NCI-H2081 (cell line): ENCODE measurements around the gene SMPD2.
A peak's percentile ranks its signal among the peaks of the same experiment; 100 is the strongest.

Source experiments
- DNase-seq, 2 experiments: peaks; one replicate each; lab custom pipeline; 2025; lab: John Stamatoyannopoulos, UW

Gene SMPD2, protein sequence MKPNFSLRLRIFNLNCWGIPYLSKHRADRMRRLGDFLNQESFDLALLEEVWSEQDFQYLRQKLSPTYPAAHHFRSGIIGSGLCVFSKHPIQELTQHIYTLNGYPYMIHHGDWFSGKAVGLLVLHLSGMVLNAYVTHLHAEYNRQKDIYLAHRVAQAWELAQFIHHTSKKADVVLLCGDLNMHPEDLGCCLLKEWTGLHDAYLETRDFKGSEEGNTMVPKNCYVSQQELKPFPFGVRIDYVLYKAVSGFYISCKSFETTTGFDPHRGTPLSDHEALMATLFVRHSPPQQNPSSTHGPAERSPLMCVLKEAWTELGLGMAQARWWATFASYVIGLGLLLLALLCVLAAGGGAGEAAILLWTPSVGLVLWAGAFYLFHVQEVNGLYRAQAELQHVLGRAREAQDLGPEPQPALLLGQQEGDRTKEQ

DNA sequence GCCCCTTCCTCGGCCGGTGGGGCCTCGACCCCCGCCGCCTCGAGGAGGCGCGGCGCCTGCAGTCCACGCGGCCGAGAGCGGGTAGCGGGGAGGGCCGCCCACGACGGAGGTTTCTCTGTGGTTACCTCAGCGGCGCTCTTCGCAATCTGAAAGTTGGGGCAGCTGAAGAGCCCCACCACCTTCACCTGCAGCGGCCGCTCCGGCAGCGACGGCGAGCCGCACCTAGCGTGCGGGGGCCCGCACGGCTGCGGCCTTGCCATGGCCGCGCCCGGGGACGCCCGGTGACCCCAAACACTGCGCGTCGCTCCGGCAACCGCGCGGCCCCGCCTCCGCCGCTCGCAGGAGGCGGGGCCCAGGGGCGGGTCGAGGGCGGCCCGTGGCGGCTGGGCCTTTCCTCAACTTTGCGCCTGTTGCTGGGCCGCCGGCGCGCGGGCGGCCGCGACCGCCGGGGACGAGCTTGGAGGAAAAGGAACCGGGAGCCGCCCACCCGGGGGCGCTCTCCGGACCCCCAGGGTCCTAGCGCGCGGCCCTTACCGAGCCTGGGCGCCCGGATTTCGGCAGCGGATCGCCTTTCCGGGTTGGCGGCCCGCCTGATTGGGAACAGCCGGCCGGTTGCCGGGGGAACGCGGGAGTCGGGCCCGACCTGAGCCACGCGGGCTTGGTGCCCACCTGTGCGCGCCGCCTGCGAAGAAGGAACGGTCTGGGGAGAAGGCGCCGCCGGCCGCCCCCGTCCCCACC is at the start of gene SMPD2, which contains the start of gene PPIL6:
SMPD2 (plus strand) TSS at position 394 of the 738 bp plus-strand sequence. CDS start 398 bp downstream, outside the sequence.
PPIL6 (minus strand) TSS at position 298 of the 738 bp plus-strand sequence; CDS start at position 260, 38 bp downstream.
- DNase-seq = peak; percentile 40 to 55

DNA sequence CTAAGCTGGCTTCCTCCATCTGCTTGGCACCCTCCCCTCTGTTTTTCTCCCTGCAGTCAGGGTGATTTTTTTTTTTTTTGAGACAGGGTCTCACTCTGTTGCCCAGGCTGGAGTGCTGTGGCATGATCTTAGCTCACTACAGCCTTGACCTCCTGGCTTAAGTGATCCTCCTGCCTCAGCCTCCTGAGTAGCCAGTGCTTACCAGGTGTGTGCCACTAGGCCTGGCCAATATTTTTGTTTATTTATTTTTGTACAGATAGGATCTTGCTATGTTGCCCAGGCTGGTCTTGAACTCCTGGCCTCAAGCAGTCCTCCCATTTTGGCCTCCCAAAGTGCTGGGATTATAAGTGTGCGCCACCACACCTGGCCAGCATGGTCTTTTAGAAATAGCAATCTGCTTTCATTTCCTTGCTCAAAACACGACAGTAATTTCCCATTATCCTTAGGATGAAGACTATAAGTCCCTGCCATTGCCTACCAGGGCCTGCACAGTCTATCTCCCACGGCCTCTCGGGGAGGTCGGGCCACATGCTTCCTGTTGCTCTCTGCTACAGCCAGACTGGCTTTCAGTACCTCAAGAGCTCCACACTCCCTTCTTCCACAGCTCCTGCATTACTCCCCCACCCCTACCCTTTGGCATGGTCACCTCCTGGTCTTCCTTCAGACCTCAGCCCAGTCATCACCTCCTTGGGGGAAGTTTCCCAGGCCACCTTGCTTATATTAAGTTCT is 47.2 kb upstream of the SMPD2 start:
- no peak for DNase-seq

DNA sequence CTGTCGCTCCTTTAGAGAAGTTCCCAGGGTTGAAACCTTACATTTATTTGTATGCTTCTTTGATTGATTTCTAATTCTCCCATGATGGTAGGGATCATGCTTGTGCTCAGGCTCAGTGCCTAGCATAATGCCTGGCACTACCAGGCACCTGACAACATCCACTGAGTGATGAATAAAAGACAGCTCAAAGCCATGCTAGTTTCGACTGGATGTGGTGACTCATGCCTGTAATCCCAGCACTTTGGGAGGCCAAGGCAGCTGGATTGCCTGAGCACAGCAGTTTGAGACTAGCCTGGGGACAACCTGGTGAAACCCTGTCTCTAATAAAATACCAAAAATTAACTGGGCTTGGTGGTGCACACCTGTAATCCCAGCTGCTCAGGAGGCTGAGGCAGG is 46.6 kb upstream of the SMPD2 start:
- DNase-seq = no peak

DNA sequence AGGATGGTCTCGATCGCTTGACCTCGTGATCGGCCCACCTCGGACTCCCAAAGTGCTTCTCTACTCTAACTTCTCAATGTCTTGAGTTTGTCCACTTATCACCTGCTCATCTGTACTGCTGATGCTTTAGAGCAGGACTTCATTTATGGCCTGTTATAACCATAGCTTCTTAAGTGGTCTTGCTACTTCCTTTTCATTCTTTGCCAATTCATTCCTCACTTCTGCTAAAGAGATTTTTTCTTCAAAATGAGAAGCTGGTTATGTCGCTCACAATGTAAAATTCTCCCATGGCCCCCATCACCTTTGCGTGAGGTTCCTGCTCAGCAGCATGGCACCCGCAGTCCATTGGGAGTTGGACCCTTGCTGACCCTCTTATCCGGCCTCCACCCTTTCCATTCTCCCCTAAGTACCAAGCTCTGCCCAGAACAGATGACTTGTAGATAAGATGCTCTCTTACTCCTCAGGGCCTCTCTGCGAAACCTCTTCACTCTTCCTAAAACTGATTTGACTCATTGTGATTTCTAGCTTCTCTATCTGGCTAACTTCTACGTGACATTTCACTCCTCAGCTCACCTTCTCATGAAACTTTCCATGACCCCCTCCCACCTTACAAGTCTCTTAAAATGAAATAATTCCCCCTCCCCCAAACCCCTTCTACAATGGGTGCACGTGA is 44.3 kb upstream of the SMPD2 start:
- no peak for DNase-seq

DNA sequence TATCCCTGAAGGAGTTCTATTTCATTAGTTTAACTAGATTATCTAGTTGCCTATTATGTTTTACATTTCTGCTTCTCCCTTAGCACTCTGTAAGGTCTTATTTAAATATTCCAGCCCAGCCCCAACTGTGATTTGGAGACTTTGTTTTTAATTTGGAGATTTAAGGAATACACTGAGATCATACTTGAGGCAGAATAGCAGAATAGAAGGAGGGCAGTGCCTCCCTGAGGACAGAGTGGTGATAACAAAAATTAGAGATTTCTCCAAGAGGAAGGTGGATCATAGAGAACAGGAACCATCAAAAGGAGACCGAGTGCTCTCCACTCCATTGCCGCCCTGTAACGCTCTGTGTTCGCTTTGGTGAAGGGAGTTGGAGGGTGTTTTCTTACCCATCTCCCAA is 43.5 kb upstream of the SMPD2 start:
- DNase-seq = peak in 1 of 2 experiments; percentile 0

DNA sequence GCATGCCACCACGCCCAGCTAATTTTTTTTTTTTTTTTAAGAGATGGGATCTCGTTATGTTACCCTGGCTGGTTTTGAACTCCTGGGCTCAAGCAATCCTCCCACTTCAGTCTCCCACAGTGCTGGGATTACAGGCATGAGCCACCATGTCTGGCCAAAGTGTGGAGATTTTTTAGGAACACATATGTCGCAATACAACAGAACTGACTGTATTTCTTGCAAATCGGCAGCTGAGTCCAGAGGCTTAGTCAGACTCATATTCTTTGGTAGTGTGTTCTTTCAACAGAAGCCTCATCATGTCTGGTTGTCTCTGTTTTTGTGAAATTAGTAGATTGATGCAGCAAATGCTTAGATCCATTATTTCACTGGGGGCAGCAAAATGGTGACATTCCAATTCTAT is 34.3 kb upstream of the SMPD2 start:
- no peak for DNase-seq

- no peak for DNase-seq
These were observed 29.5 kb upstream of the SMPD2 start for GRCh38 chr6:109411034-109411433.

GRCh38 chr6:109417646-109418045 is 22.9 kb upstream of the SMPD2 start:
- DNase-seq = no peak

GRCh38 chr6:109420751-109421150 is 19.8 kb upstream of the SMPD2 start:
- no peak for DNase-seq

GRCh38 chr6:109421184-109421583 is 19.3 kb upstream of the SMPD2 start:
- DNase-seq = no peak

- no peak for DNase-seq
These were observed 15.6 kb upstream of the SMPD2 start for GRCh38 chr6:109424946-109425345.

- no peak for DNase-seq
These were observed 11.5 kb upstream of the SMPD2 start for GRCh38 chr6:109428889-109429477.

DNA sequence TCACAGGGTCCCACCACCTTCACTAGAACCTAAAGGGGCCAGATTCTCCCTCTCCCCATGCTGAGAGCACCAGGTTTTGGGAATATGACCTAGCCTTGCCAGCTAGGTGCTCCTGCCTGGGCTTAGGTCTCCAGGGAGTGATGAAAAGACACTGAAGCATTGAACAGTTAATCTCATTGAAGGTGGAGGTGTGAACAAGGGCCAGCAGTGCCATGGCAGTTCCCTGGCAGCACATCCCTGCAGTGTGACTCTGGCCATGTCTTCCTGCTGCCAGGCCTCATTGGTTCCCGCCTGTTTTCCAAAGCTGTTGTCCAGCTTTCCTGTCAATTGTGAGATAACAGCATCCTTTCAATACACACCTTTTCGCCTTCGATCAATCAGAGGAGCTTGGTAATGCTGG is 11.0 kb upstream of the SMPD2 start:
- no peak for DNase-seq

DNA sequence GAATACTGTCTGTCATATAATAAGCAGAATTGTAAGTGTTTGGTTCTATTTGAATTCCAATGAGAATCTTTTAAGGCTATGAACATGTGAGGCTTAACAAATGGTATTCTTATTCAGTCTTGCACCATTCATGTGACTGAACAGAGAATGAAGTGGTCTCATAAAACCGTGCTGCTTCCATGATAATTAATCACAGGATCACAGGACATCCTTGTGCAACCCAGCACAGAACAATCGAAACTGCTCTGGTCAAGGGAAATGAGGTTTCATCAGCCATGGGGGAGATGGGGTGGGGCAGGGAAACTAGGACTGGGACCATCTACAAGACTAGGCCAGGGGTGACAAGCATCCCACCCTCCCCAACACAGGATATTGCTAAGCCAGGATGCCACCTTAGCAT is 6.1 kb upstream of the SMPD2 start:
- DNase-seq = no peak

DNA sequence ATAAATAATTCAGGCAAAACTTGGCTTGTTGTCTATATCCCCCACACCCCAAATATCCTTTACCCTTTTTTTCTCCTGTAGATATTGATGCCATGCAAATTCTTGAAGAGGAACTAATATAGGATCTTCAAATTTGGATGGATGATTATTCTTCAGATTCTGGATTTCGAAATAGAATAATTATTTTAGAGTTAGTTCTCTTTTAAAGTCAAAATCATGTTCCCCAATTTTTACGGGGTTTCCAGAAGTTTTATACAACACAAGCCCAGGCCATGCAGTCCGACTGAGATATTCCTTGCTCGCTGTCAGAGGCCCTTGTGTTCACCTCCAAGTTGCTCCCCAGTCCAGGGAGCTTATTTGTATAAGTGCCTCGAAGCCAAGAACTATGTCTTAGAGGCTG is 4.5 kb upstream of the SMPD2 start:
- no peak for DNase-seq

DNA sequence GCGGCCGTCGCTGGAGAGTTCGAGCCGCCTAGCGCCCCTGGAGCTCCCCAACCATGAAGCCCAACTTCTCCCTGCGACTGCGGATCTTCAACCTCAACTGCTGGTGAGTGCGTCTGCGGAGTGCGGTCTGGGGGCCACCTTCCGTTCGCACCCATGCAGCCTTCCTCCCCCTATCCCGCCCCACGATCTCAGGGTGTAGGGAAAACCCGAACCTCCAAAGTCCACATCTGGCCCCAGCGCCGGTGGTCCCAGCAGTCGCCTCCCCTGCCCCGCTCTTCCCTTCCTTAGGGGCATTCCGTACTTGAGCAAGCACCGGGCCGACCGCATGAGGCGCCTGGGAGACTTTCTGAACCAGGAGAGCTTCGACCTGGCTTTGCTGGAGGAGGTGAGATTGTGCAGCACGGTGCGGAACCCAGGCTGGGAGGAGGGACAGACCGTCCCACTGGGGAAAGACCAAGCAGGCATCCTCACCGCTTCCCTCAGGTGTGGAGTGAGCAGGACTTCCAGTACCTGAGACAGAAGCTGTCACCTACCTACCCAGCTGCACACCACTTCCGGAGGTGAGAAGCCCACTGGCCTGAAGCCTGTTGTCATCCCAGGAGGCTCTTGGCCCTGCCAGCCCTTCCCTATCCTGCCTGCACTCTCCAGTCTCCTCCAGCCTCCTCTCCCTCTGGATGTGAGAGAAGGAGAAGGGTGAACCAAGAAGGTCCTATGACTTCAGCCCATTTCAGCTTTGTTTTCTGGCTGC is 719 bp downstream of the SMPD2 start:
- no peak for DNase-seq

DNA sequence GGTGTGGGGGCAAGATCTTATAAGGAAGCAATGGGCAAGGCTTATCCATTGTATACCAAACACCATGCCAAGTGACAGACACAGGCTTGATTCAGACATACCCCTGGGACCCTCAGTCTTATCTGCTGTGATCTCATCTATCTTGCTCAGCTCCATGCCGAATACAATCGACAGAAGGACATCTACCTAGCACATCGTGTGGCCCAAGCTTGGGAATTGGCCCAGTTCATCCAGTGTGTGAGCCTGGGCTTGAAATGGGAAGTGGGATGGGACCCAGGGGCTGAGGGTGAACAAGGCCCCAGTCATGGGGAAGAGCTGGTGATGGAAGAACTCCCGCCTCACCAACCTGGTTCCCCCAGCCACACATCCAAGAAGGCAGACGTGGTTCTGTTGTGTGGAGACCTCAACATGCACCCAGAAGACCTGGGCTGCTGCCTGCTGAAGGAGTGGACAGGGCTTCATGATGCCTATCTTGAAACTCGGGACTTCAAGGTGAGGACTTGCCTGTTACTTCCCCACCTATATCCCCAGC is 1.9 kb downstream of the SMPD2 start:
- no peak for DNase-seq

DNA sequence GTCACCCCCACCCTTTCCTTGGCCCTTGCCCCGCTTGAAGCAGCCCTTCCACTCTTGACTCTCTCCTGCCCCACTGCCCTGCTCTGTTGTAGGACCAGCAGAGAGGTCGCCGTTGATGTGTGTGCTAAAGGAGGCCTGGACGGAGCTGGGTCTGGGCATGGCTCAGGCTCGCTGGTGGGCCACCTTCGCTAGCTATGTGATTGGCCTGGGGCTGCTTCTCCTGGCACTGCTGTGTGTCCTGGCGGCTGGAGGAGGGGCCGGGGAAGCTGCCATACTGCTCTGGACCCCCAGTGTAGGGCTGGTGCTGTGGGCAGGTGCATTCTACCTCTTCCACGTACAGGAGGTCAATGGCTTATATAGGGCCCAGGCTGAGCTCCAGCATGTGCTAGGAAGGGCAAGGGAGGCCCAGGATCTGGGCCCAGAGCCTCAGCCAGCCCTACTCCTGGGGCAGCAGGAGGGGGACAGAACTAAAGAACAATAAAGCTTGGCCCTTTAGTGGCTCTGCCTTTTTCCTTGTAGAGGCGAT is 3.0 kb downstream of the SMPD2 start:
- no peak for DNase-seq

- DNase-seq = no peak
These were observed 4.9 kb downstream of the SMPD2 start for GRCh38 chr6:109445382-109445781.

- no peak for DNase-seq
These were observed 5.5 kb downstream of the SMPD2 start for GRCh38 chr6:109446072-109446471.
